ENCODE data around the gene PFKFB3.

Gene PFKFB3

GRCh38 chr10:6228010-6228511, 25.3 kb downstream of the PFKFB3 start:
- no peak overlapping the region for H3K4me3 ChIP-seq (replicated peaks; ENCODE audit: insufficient read depth, low read length)
- no peak for DNase-seq (ENCODE audit: low read depth in 1 of 2, low spot score in 1 of 2)
- H3K27ac ChIP-seq (replicated peaks): no peak overlapping the region
- no peaks in the 10 kb centered on the region for H3K27me3 ChIP-seq (ENCODE audit: insufficient read depth, poor library complexity, severe bottlenecking)
- TF ChIP-seq SPI1 (IDR thresholded peaks at IDR 0.05; ENCODE audit: borderline replicate concordance, low read depth): no peak
- no peak for TF ChIP-seq POLR2AphosphoS5 (IDR thresholded peaks at IDR 0.05; ENCODE audit: low read depth)
- TF ChIP-seq CTCF (IDR thresholded peaks at IDR 0.05; ENCODE audit: insufficient read depth, low read length): no peak
- no peak for TF ChIP-seq REST (IDR thresholded peaks at IDR 0.05; ENCODE audit: insufficient replicate concordance, low read depth)
- TF ChIP-seq GABPA (IDR thresholded peaks at IDR 0.05; ENCODE audit: low read depth): no peak

GRCh38 chr10:6228647-6229046, 25.9 kb downstream of the PFKFB3 start:
- DNase-seq (ENCODE audit: low read depth in 1 of 2, low spot score in 1 of 2): no peak
- TF ChIP-seq REST (IDR thresholded peaks at IDR 0.05; ENCODE audit: insufficient replicate concordance, low read depth): no peak
- TF ChIP-seq SPI1 (IDR thresholded peaks at IDR 0.05; ENCODE audit: borderline replicate concordance, low read depth): no peak
- TF ChIP-seq POLR2AphosphoS5 (IDR thresholded peaks at IDR 0.05; ENCODE audit: low read depth): no peak
- TF ChIP-seq CTCF (IDR thresholded peaks at IDR 0.05; ENCODE audit: insufficient read depth, low read length): no peak
- TF ChIP-seq GABPA (IDR thresholded peaks at IDR 0.05; ENCODE audit: low read depth): no peak
- Histone ChIP-seq H3K27me3 (ENCODE audit: insufficient read depth, poor library complexity, severe bottlenecking) (no peaks in the 10 kb centered on the region), H3K27ac (replicated peaks) (no peak overlapping the region), H3K4me3 (replicated peaks; ENCODE audit: insufficient read depth, low read length) (no peak overlapping the region)

GRCh38 chr10:6229290-6229689, 26.6 kb downstream of the PFKFB3 start:
- no peak for DNase-seq (ENCODE audit: low read depth in 1 of 2, low spot score in 1 of 2)
- no peak for TF ChIP-seq POLR2AphosphoS5 (IDR thresholded peaks at IDR 0.05; ENCODE audit: low read depth)
- no peak for TF ChIP-seq REST (IDR thresholded peaks at IDR 0.05; ENCODE audit: insufficient replicate concordance, low read depth)
- no peaks in the 10 kb centered on the region for H3K27me3 ChIP-seq (ENCODE audit: insufficient read depth, poor library complexity, severe bottlenecking)
- no peak overlapping the region for H3K4me3 ChIP-seq (replicated peaks; ENCODE audit: insufficient read depth, low read length)
- no peak overlapping the region for H3K27ac ChIP-seq (replicated peaks)

Data from HL-60 (cell line).